AG10803 (cell line): ENCODE data around the gene BAIAP2L2.

Experiments used
- DNase-seq: peaks from one replicate; pipeline ENCODE4 v3.0.0; 2010; ENCODE audit warnings: low read depth
- H3K4me3 ChIP-seq: 2 replicates; pipeline ENCODE4 v1.5.1; 2011; ENCODE audit warnings: mild to moderate bottlenecking, low read length, control low read depth
- TF ChIP-seq, protein P1 (sequence below): conservative IDR thresholded peaks from 2 replicates; pipeline ENCODE4 v1.5.1; 2011; ENCODE audit warnings: mild to moderate bottlenecking, low read length, control low read depth, inconsistent platforms

The BAIAP2L2 gene

GRCh38 chr22:38127869-38128268 is 17.4 kb upstream of the BAIAP2L2 start:
- no peak for DNase-seq
- TF ChIP-seq, protein P1, sequence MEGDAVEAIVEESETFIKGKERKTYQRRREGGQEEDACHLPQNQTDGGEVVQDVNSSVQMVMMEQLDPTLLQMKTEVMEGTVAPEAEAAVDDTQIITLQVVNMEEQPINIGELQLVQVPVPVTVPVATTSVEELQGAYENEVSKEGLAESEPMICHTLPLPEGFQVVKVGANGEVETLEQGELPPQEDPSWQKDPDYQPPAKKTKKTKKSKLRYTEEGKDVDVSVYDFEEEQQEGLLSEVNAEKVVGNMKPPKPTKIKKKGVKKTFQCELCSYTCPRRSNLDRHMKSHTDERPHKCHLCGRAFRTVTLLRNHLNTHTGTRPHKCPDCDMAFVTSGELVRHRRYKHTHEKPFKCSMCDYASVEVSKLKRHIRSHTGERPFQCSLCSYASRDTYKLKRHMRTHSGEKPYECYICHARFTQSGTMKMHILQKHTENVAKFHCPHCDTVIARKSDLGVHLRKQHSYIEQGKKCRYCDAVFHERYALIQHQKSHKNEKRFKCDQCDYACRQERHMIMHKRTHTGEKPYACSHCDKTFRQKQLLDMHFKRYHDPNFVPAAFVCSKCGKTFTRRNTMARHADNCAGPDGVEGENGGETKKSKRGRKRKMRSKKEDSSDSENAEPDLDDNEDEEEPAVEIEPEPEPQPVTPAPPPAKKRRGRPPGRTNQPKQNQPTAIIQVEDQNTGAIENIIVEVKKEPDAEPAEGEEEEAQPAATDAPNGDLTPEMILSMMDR: no peak
- H3K4me3 ChIP-seq: no peak overlapping the region

- TF ChIP-seq, protein P1: no peak
- no peak for DNase-seq
- no peak overlapping the region for H3K4me3 ChIP-seq
Observed at GRCh38 chr22:38126928-38127668, 16.6 kb upstream of the BAIAP2L2 start.

- H3K4me3 ChIP-seq: no peak overlapping the region
- TF ChIP-seq, protein P1: no peak
- no peak for DNase-seq
Observed at GRCh38 chr22:38125751-38126201, 15.3 kb upstream of the BAIAP2L2 start.

DNA sequence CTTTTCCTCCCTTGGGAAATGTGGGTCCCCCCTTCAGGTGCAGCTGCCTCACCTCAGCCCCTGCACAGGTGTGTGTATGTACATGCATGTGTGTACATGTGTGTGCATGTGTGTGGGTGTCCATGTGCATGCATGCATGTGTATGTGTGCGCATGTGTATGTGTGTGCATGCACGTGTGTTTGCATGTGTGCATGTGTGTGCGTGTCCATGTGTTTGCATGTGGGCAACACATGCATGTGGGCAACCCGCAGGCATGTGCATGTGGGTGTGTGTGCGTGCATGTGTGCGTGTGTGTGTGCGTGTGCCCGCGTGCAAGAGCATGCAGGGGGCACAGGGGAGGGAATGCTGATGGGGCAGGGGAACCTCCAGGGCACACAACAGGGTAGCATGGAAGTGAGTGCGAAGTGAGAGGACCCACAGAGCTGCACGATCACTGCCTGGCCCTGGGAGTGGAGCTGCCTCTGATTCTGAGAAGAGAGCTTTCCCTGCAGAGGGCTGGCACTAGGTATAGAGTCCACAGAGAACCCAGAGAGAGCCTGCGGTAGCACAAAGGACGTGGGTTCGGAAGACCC is 14.6 kb upstream of the BAIAP2L2 start:
- TF ChIP-seq, protein P1: no peak
- no peak overlapping the region for H3K4me3 ChIP-seq
- DNase-seq: no peak

DNA sequence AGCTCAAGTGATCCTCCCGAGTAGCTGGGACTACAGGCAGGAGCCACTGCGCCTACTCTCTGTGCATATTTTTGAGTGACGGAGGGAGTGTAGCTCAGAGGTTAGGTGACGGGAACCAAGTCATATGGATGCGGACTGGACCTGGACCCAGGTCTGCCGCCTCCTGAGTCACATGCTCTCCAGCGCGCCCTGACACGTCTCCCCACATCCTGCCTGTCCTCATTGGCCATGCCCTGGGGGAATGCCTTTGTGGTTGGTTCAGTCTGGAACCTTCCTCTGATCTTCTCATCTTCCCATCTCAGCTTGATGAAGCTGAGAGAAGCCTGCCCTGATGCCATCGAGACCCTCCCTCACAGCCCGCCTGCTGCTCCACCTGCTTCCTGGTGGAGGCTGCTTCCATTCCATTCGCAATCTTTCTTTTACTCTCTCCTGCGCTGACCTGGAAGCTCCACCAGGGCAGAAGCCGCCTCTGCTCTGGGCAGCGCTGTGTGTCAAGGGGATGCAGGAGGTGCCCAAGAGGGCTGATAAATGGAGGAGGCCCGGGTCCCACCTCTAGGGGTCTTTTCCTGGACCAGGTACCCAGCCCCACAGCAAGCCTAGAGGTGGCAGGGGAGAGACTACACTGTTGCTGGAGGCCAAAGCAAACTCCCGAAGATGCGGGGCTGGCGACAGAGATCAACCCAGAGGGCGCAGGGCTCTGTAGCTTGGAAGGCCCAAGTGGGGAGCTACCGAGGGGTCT is 13.9 kb upstream of the BAIAP2L2 start:
- H3K4me3 ChIP-seq: no peak overlapping the region
- DNase-seq: no peak
- TF ChIP-seq, protein P1: no peak

GRCh38 chr22:38122616-38123015 is 12.1 kb upstream of the BAIAP2L2 start:
- TF ChIP-seq, protein P1: no peak
- DNase-seq: no peak
- no peak overlapping the region for H3K4me3 ChIP-seq
